ENCODE results near the gene ILDR1. TPM values are rescaled to one million over a fixed set of nuclear protein-coding genes. Genes with fewer than 3 reads are reported as not detected.

The ILDR1 gene
- under 1 TPM in 1 of 3 donors, not detected in 2; 0.28 TPM for total RNA-seq
- 0.79 TPM for total RNA-seq (2013)

DNA sequence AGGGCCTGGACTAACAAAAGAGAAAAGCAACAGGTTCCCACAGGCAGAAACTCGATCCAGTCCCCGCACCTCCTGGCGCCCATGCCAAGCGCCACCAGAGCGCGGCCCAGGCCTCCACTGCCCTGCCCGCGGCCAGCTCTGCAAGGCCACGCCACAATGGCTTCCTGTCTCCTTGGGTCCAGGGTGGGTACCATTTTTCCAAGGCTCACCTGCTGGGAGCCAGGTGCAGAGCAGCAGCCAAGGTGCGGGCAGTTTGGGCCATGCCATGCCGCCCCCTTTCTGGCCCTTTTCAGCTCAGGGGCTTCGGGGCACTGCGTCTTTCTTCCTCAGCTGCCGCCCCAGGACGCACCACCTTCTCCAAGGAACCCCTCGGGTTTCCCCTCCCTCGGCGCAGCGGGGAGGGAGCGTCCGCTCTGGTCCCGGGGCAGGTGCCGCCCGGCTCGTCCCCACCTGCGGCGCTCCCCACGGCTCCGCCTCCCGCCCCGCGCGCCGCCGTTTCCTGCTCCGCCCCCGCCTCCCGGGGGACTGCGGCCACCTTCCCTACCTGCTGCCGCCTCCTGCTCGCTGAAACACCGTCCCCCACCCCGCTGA lies at the start of gene ILDR1:
Gene ILDR1, minus strand, starts transcription at position 437 of the 591 bp plus-strand sequence. Its CDS starts 170 bp downstream, at position 267.
- intact Hi-C loops (cut with micrococcal nuclease), result no loop called here
- Mint-ChIP-seq H3K27me3 (ENCODE audit: low read depth in 2 of 2) (peaks cover 19 to 29% of the 10 kb centered on the region in 2 donors), H3K4me3 (no peak within 1 kb of the TSS), H3K4me1 (peaks cover 0 to 5% of the 10 kb centered on the region in 2 donors), H3K36me3 (no peaks in the 10 kb centered on the region), H3K9me3 (no peaks in the 10 kb centered on the region), H3K27ac (no peak within 1 kb of the TSS)
- Histone ChIP-seq H3K9me3 (ENCODE audit: control insufficient read depth, insufficient read depth, low read length) (no peaks in the 10 kb centered on the region), H3K27ac (ENCODE audit: low read length) (no peak within 1 kb of the TSS), H3K4me1 (ENCODE audit: control insufficient read depth, insufficient read depth, low read length) (peaks cover 3% of the 10 kb centered on the region), H3K4me3 (ENCODE audit: low read length) (peak within 1 kb of the TSS; percentile 17), H3K27me3 (ENCODE audit: control insufficient read depth, insufficient read depth, low read length) (peaks cover 2% of the 10 kb centered on the region), H3K36me3 (ENCODE audit: control insufficient read depth, insufficient read depth, low read length) (no peaks in the 10 kb centered on the region)
- DNase-seq (no peak), ATAC-seq (no peak)
- TF ChIP-seq, protein P1, sequence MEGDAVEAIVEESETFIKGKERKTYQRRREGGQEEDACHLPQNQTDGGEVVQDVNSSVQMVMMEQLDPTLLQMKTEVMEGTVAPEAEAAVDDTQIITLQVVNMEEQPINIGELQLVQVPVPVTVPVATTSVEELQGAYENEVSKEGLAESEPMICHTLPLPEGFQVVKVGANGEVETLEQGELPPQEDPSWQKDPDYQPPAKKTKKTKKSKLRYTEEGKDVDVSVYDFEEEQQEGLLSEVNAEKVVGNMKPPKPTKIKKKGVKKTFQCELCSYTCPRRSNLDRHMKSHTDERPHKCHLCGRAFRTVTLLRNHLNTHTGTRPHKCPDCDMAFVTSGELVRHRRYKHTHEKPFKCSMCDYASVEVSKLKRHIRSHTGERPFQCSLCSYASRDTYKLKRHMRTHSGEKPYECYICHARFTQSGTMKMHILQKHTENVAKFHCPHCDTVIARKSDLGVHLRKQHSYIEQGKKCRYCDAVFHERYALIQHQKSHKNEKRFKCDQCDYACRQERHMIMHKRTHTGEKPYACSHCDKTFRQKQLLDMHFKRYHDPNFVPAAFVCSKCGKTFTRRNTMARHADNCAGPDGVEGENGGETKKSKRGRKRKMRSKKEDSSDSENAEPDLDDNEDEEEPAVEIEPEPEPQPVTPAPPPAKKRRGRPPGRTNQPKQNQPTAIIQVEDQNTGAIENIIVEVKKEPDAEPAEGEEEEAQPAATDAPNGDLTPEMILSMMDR (IDR thresholded peaks at IDR 0.05), result no peak
- WGBS (ENCODE audit: insufficient coverage), result 17% methylated on average over 43 of the region's 43 CpGs

DNA sequence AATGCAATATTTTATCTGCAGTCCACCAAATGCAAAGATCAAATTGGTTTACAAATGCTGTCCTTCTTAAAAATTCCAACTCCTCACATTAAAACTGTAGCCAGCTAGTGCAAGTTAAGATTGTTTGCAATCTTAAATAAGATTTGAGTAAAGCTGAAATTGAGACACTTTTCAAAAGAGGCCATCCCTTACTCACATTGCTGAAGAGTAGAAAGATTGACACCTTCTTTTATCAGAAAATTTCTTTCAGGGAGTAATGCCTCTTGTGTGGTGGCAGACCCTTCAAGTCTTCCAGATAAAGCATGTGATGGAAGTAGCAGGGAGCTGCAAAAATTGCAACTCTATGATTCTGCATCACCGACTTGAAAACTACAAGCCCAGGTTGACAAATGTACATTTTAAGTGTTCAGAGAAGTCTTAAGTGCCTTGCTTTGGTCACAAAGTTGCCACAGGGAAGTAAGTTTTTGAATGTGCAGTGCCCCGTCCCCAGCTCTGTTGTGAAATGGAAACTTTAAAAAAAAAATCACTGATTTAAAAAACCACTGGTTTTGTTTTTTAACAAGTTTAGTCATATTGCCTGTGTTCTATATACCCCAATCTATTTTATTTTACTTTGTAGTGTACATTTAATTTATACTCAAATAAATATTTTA lies 45.7 kb upstream of the ILDR1 start:
- H3K4me3 Mint-ChIP-seq, result no peak overlapping the region
- Histone ChIP-seq H3K4me1 (ENCODE audit: control insufficient read depth, insufficient read depth, low read length) (no peaks in the 10 kb centered on the region), H3K27ac (ENCODE audit: low read length) (no peak overlapping the region), H3K27me3 (ENCODE audit: control insufficient read depth, insufficient read depth, low read length) (no peaks in the 10 kb centered on the region), H3K4me3 (ENCODE audit: low read length) (no peak overlapping the region), H3K36me3 (ENCODE audit: control insufficient read depth, insufficient read depth, low read length) (no peaks in the 10 kb centered on the region), H3K9me3 (ENCODE audit: control insufficient read depth, insufficient read depth, low read length) (no peaks in the 10 kb centered on the region)
- no peaks in the 10 kb centered on the region for H3K27me3 Mint-ChIP-seq (ENCODE audit: low read depth in 2 of 2)
- ATAC-seq (no peak), DNase-seq (no peak)
- TF ChIP-seq, protein P1 (IDR thresholded peaks at IDR 0.05), result no peak
- 38% methylated on average over 2 of the region's 2 CpGs for WGBS (ENCODE audit: insufficient coverage)
- no peak overlapping the region for H3K27ac Mint-ChIP-seq
- peaks cover 0 to 5% of the 10 kb centered on the region in 2 donors for H3K4me1 Mint-ChIP-seq
- H3K9me3 Mint-ChIP-seq, result no peaks in the 10 kb centered on the region
- H3K36me3 Mint-ChIP-seq, result no peaks in the 10 kb centered on the region
- intact Hi-C loops (cut with micrococcal nuclease), result no loop called here

DNA sequence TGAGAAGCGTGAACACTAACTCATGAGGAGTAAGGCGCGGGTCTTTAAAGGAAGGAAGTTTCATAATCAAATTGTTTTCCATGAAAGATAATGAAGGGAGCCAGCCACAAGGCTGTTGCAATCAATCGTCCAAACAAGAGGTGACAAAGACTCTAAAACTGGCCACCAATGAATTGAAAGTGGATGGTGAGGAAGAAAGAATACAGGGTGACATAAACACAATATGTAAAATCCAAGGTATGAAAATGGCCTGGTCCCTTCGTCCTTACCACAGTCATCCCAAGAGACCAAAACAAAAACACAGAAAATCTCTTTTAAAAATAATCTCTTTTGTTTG lies 45.1 kb upstream of the ILDR1 start:
- no peak overlapping the region for H3K4me3 ChIP-seq (ENCODE audit: low read length)
- no peak for ATAC-seq

More for the DNA sequence above, 45.1 kb upstream of the ILDR1 start:
- no peak for DNase-seq
- Histone ChIP-seq H3K36me3 (ENCODE audit: control insufficient read depth, insufficient read depth, low read length) (no peaks in the 10 kb centered on the region), H3K27me3 (ENCODE audit: control insufficient read depth, insufficient read depth, low read length) (no peaks in the 10 kb centered on the region), H3K9me3 (ENCODE audit: control insufficient read depth, insufficient read depth, low read length) (no peaks in the 10 kb centered on the region), H3K27ac (ENCODE audit: low read length) (no peak overlapping the region), H3K4me1 (ENCODE audit: control insufficient read depth, insufficient read depth, low read length) (no peaks in the 10 kb centered on the region)
- Mint-ChIP-seq H3K4me1 (peaks cover 0 to 5% of the 10 kb centered on the region in 2 donors), H3K9me3 (no peaks in the 10 kb centered on the region), H3K4me3 (no peak overlapping the region), H3K27me3 (ENCODE audit: low read depth in 2 of 2) (no peaks in the 10 kb centered on the region), H3K27ac (no peak overlapping the region), H3K36me3 (no peaks in the 10 kb centered on the region)
- WGBS (ENCODE audit: insufficient coverage), result 34% methylated on average over 5 of the region's 5 CpGs
- TF ChIP-seq, protein P1 (IDR thresholded peaks at IDR 0.05), result no peak
- intact Hi-C loops (cut with micrococcal nuclease), result no loop called here
